NCI-H2196 (cell line): Measurements from ENCODE around the gene RAB40C.
A peak's percentile ranks its signal among the peaks of the same experiment; 100 is the strongest.
"Not testable (repeated sequence)": the region's sequence is repeated elsewhere in the genome, so short reads cannot be mapped to it uniquely, and the experiment has no call there.

Experiments used
- DNase-seq: peaks from one replicate; lab custom pipeline; 2025; ENCODE audit not compliant: unreplicated experiment; lab: John Stamatoyannopoulos, UW

Gene RAB40C

GRCh38 chr16:588889-589657 lies 793 bp upstream of the RAB40C start:
- peak; percentile 94 for DNase-seq

- no peak for DNase-seq
Observed at GRCh38 chr16:590188-590814, 435 bp downstream of the RAB40C start.

- DNase-seq, result no peak
Observed at GRCh38 chr16:590815-591200, 942 bp downstream of the RAB40C start.

- no peak for DNase-seq
Observed at GRCh38 chr16:591231-591630, 1.4 kb downstream of the RAB40C start.

- DNase-seq, result no peak
Observed at GRCh38 chr16:591892-592517, 2.1 kb downstream of the RAB40C start.

- DNase-seq, result peak; percentile 88
Observed at GRCh38 chr16:592518-593306, 2.8 kb downstream of the RAB40C start.

- peak; percentile 82 for DNase-seq
Observed at GRCh38 chr16:593406-593805, 3.5 kb downstream of the RAB40C start.

GRCh38 chr16:593807-594206 lies 3.9 kb downstream of the RAB40C start:
- DNase-seq, result no peak

- no peak for DNase-seq
Observed at GRCh38 chr16:595094-595528, 5.2 kb downstream of the RAB40C start.

GRCh38 chr16:595942-596735 lies 6.3 kb downstream of the RAB40C start:
- peak; percentile 67 for DNase-seq

- no peak for DNase-seq
Observed at GRCh38 chr16:596736-597060, 6.8 kb downstream of the RAB40C start.

GRCh38 chr16:597655-598054 lies 7.8 kb downstream of the RAB40C start:
- not testable (repeated sequence) for DNase-seq

- DNase-seq, result no peak
Observed at GRCh38 chr16:598823-599739, 9.2 kb downstream of the RAB40C start.

GRCh38 chr16:600781-601180 lies 10.9 kb downstream of the RAB40C start:
- DNase-seq, result peak; percentile 42

GRCh38 chr16:603933-604332 lies 14.1 kb downstream of the RAB40C start:
- DNase-seq, result no peak

- DNase-seq, result no peak
Observed at GRCh38 chr16:606656-607307, 16.9 kb downstream of the RAB40C start.

GRCh38 chr16:608019-608418 lies 18.2 kb downstream of the RAB40C start:
- no peak for DNase-seq

- DNase-seq, result no peak
Observed at GRCh38 chr16:609316-609715, 19.4 kb downstream of the RAB40C start.

GRCh38 chr16:609984-610383 lies 20.1 kb downstream of the RAB40C start:
- DNase-seq, result no peak
